Measurements from ENCODE around the gene GALNT17.

The GALNT17 gene

GRCh38 chr7:71389976-71390375 lies 258.0 kb downstream of the GALNT17 start:
- DNase-seq (ENCODE audit: low read depth in 3 of 3), result no peak

- DNase-seq (ENCODE audit: low read depth in 3 of 3), result no peak
Measured at GRCh38 chr7:71393661-71394060, 261.7 kb downstream of the GALNT17 start.

GRCh38 chr7:71402684-71403083 lies 270.7 kb downstream of the GALNT17 start:
- no peak for DNase-seq (ENCODE audit: low read depth in 3 of 3)

- no peak for DNase-seq (ENCODE audit: low read depth in 3 of 3)
Measured at GRCh38 chr7:71403202-71403946, 271.4 kb downstream of the GALNT17 start.

GRCh38 chr7:71404726-71405345 lies 272.9 kb downstream of the GALNT17 start:
- DNase-seq (ENCODE audit: low read depth in 3 of 3), result no peak

- DNase-seq (ENCODE audit: low read depth in 3 of 3), result no peak
Measured at GRCh38 chr7:71408271-71408670, 276.3 kb downstream of the GALNT17 start.

GRCh38 chr7:71409550-71410157 lies 277.7 kb downstream of the GALNT17 start:
- DNase-seq (ENCODE audit: low read depth in 3 of 3), result no peak

GRCh38 chr7:71411475-71411874 lies 279.5 kb downstream of the GALNT17 start:
- DNase-seq (ENCODE audit: low read depth in 3 of 3), result no peak

- DNase-seq (ENCODE audit: low read depth in 3 of 3), result no peak
Measured at GRCh38 chr7:71414490-71414889, 282.5 kb downstream of the GALNT17 start.

GRCh38 chr7:71419546-71420337 lies 287.8 kb downstream of the GALNT17 start:
- no peak for DNase-seq (ENCODE audit: low read depth in 3 of 3)

- no peak for DNase-seq (ENCODE audit: low read depth in 3 of 3)
Measured at GRCh38 chr7:71422104-71422503, 290.2 kb downstream of the GALNT17 start.

- DNase-seq (ENCODE audit: low read depth in 3 of 3), result no peak
Measured at GRCh38 chr7:71424166-71425035, 292.5 kb downstream of the GALNT17 start.

GRCh38 chr7:71429083-71429482 lies 297.1 kb downstream of the GALNT17 start:
- DNase-seq (ENCODE audit: low read depth in 3 of 3), result no peak

- DNase-seq (ENCODE audit: low read depth in 3 of 3), result no peak
Measured at GRCh38 chr7:71430246-71430645, 298.3 kb downstream of the GALNT17 start.

- DNase-seq (ENCODE audit: low read depth in 3 of 3), result no peak
Measured at GRCh38 chr7:71439321-71439720, 307.4 kb downstream of the GALNT17 start.

- DNase-seq (ENCODE audit: low read depth in 3 of 3), result no peak
Measured at GRCh38 chr7:71442492-71443190, 310.7 kb downstream of the GALNT17 start.

GRCh38 chr7:71443191-71443530 lies 311.2 kb downstream of the GALNT17 start:
- DNase-seq (ENCODE audit: low read depth in 3 of 3), result no peak

- no peak for DNase-seq (ENCODE audit: low read depth in 3 of 3)
Measured at GRCh38 chr7:71444130-71444529, 312.2 kb downstream of the GALNT17 start.

GRCh38 chr7:71453630-71454029 lies 321.7 kb downstream of the GALNT17 start:
- no peak for DNase-seq (ENCODE audit: low read depth in 3 of 3)

GRCh38 chr7:71454981-71455380 lies 323.0 kb downstream of the GALNT17 start:
- DNase-seq (ENCODE audit: low read depth in 3 of 3), result no peak

GRCh38 chr7:71457021-71457420 lies 325.1 kb downstream of the GALNT17 start:
- no peak for DNase-seq (ENCODE audit: low read depth in 3 of 3)
